CD14-positive monocyte (primary cell): ENCODE measurements around the gene PRDX3. TPM values are rescaled to one million over a fixed set of nuclear protein-coding genes. Genes with fewer than 3 reads are reported as not detected.
A peak's percentile ranks its signal among the peaks of the same experiment; 100 is the strongest.

ENCODE experiments used
- DNase-seq, 3 donors: peaks; one replicate each; pipeline ENCODE4 v3.0.0-alpha.2; 2011 to 2022
- H2AFZ ChIP-seq: 2 replicates; pipeline ENCODE4 v1.6.0; 2012; ENCODE audit warnings: mild to moderate bottlenecking, low read depth, low read length, inconsistent platforms; ENCODE audit not compliant: insufficient read depth, poor library complexity, severe bottlenecking
- H3K27ac ChIP-seq, 2 donors: 1 replicate in 1 of 2; 2 replicates in 1 of 2; pipeline ENCODE4 v1.5.1; 2012 to 2013; ENCODE audit warnings: low read length in 2 of 2, control low read depth in 1 of 2, inconsistent platforms in 1 of 2, low read depth in 1 of 2, mild to moderate bottlenecking in 1 of 2
- H3K27me3 ChIP-seq, 2 donors: one replicate each; pipeline versions ENCODE4 v1.6.0 to v1.6.1; 2011 to 2013; ENCODE audit warnings: low read length in 2 of 2; ENCODE audit not compliant: control insufficient read depth in 2 of 2, insufficient read depth in 2 of 2
- H3K36me3 ChIP-seq, 2 donors: replicated peaks in 1 of 2; 1 replicate in 1 of 2; 2 replicates in 1 of 2; pipeline versions ENCODE4 v1.5.1 to v1.6.1; 2012 to 2013; ENCODE audit warnings: low read length in 2 of 2, control low read depth in 1 of 2, inconsistent platforms in 1 of 2, mild to moderate bottlenecking in 1 of 2; ENCODE audit not compliant: insufficient read depth in 2 of 2, control insufficient read depth in 1 of 2
- H3K4me1 ChIP-seq, 2 donors: 1 replicate in 1 of 2; 2 replicates in 1 of 2; pipeline versions ENCODE4 v1.5.1 to v1.6.1; 2012 to 2013; ENCODE audit warnings: low read length in 2 of 2, control low read depth in 1 of 2, inconsistent platforms in 1 of 2, mild to moderate bottlenecking in 1 of 2, moderate library complexity in 1 of 2; ENCODE audit not compliant: insufficient read depth in 2 of 2, control insufficient read depth in 1 of 2
- H3K4me2 ChIP-seq: replicated peaks from 2 replicates; pipeline ENCODE3; 2012; ENCODE audit warnings: low read length, moderate library complexity, mild to moderate bottlenecking; ENCODE audit not compliant: poor library complexity, severe bottlenecking; ENCODE audit errors: extremely low read depth
- H3K4me3 ChIP-seq, 3 experiments: fragments of 200-600 bp in 1 of 3; sonication (generic) in 1 of 3; replicated peaks in 1 of 3; 1 replicate in 2 of 3; 2 replicates in 1 of 3; pipeline ENCODE4 v1.5.1; 2011 to 2013; ENCODE audit warnings: low read length in 3 of 3, mild to moderate bottlenecking in 3 of 3, control low read depth in 2 of 3, low read depth in 2 of 3, inconsistent platforms in 1 of 3, moderate library complexity in 1 of 3
- H3K79me2 ChIP-seq: 2 replicates; pipeline ENCODE4 v1.6.0; 2012; ENCODE audit warnings: mild to moderate bottlenecking, control low read depth, inconsistent platforms, low read length, moderate library complexity; ENCODE audit not compliant: insufficient read depth
- H3K9ac ChIP-seq: 2 replicates; pipeline ENCODE4 v1.6.0; 2017; ENCODE audit warnings: low read length, mild to moderate bottlenecking; ENCODE audit not compliant: insufficient read depth, poor library complexity, severe bottlenecking
- H3K9me3 ChIP-seq, 2 donors: replicated peaks in 1 of 2; 1 replicate in 1 of 2; 2 replicates in 1 of 2; pipeline versions ENCODE4 v1.5.1 to v1.6.1; 2012 to 2013; ENCODE audit warnings: low read length in 2 of 2, control low read depth in 1 of 2; ENCODE audit not compliant: control insufficient read depth in 1 of 2, insufficient read depth in 1 of 2
- H4K20me1 ChIP-seq: 2 replicates; pipeline ENCODE4 v1.6.0; 2012; ENCODE audit warnings: mild to moderate bottlenecking, low read length, control low read depth, moderate library complexity; ENCODE audit not compliant: insufficient read depth
- H3K27ac Mint-ChIP-seq, 7 donors: one replicate each; pipeline ENCODE4 v1.8.0; 2020; ENCODE audit warnings: mild to moderate bottlenecking in 7 of 7, mixed read lengths in 7 of 7, moderate library complexity in 6 of 7, inconsistent platforms in 2 of 7
- H3K27me3 Mint-ChIP-seq, 3 donors: one replicate each; pipeline ENCODE4 v1.8.0; 2021 to 2022; ENCODE audit warnings: low read depth in 3 of 3, mild to moderate bottlenecking in 3 of 3, mixed read lengths in 3 of 3, moderate library complexity in 3 of 3, inconsistent platforms in 1 of 3
- H3K36me3 Mint-ChIP-seq, 2 donors: one replicate each; pipeline ENCODE4 v1.8.0; 2020; ENCODE audit warnings: mixed read lengths in 2 of 2, inconsistent platforms in 1 of 2, mild to moderate bottlenecking in 1 of 2
- H3K4me1 Mint-ChIP-seq: one replicate; pipeline ENCODE4 v1.8.0; 2020; ENCODE audit warnings: mild to moderate bottlenecking, mixed read lengths
- H3K4me3 Mint-ChIP-seq, 2 donors: one replicate each; pipeline ENCODE4 v1.8.0; 2020; ENCODE audit warnings: mild to moderate bottlenecking in 2 of 2, mixed read lengths in 2 of 2, moderate library complexity in 1 of 2
- H3K9me3 Mint-ChIP-seq, 7 donors: one replicate each; pipeline ENCODE4 v1.8.0; 2020 to 2022; ENCODE audit warnings: mixed read lengths in 7 of 7, mild to moderate bottlenecking in 6 of 7, moderate library complexity in 6 of 7, inconsistent platforms in 2 of 7
- WGBS: methylation state at CpG from one replicate; pipeline ENCODE4 v1.1.5; 2013; ENCODE audit warnings: missing lambda C conversion rate; ENCODE audit not compliant: insufficient coverage; 5-methylcytosine and 5-hydroxymethylcytosine counted together
- intact Hi-C, 2 donors: fragments of 100-400 bp; cut with micrococcal nuclease; formaldehyde crosslinking; loops; one replicate each; pipeline versions ENCODE4 v1.15.0 to v1.15.1; 2023
- polyA plus RNA-seq, 3 donors: library from polyadenylated mRNA; depleted of rRNA in 1 of 3; unstranded in 2 of 3; stranded (reverse) in 1 of 3; fragments of 300-500 nt in 2 of 3; fragments of >200 nt in 1 of 3; fragmentation: Illumina TruSeq in 2 of 3; gene quantifications; 1 replicate in 2 of 3; 2 replicates in 1 of 3; pipeline ENCODE4 v1.2.3, GENCODE V29; 2012 to 2021
- TF ChIP-seq, protein P1 (sequence below): fragments of 200-600 bp; IDR thresholded peaks from one replicate; pipeline ENCODE4 v1.8.0; 2022; ENCODE audit warnings: antibody characterized with exemption, mild to moderate bottlenecking

The PRDX3 gene
- polyA plus RNA-seq, 3 donors: 81.9 to 459 (median 410) TPM

DNA sequence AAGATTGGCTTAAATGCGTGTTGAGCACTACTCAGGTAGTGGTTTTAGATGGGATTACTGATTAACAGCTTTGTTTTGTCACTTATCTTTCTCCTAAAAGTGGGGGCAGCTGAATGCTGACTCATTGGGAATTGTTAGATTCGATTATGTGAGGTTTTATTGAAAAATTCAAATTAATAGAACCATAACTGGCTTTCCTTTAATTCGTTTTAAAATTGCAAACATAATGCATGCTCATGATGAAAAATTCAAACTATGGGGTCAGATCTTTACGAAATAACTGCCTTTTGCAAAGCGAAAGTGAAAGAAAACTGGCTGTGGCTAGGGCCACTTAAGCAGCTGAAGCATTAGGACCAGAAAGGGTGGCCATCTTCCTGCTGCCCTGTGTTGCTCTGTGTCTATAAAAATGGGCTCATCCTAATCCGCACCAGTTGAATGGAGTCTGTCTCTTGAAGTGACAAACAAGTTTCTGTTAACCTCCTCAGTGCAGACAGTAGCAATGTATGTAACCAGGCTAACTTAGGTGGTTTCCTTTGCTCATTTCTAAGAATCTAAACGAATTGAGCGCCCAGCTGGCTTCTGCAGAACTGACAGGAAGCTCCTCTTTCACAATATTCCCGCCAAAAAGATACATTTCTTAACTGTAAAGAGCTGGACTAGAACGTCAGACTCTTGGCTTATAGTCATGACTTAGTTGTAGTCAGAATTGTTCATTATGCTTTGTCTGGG lies 46.9 kb downstream of the PRDX3 start:
- peak overlapping the region; percentile 60 to 81 for H3K4me3 Mint-ChIP-seq
- Histone ChIP-seq H3K79me2 (peaks cover 56% of the 10 kb centered on the region), H3K36me3 (peaks cover 42 to 49% of the 10 kb centered on the region in 2 donors), H3K9ac (no peak overlapping the region), H3K9me3 (peaks cover 0 to 3% of the 10 kb centered on the region in 2 donors), H3K4me1 (peaks cover 77 to 78% of the 10 kb centered on the region in 2 donors), H2AFZ (no peak overlapping the region), H3K4me2 (peak overlapping the region; percentile 70), H3K27ac (peak overlapping the region; percentile 91 to 94), H3K4me3 (peak overlapping the region in 2 of 3 experiments; percentile 34 to 72), H3K27me3 (no peaks in the 10 kb centered on the region), H4K20me1 (no peaks in the 10 kb centered on the region)
- 0% methylated on average over 3 of the region's 10 CpGs for WGBS
- intact Hi-C loops: loop anchor here (5.0 to 10.0 kb wide), 3 partner anchors 36 to 54 kb away; partner anchors contain the start of genes EIF3A (in 1 of the 2) and SFXN4 (in 1 of the 2)
- peak overlapping the region; percentile 93 to 99 (median 95) for H3K27ac Mint-ChIP-seq
- peaks cover 50 to 71% of the 10 kb centered on the region in 2 donors for H3K36me3 Mint-ChIP-seq
- H3K9me3 Mint-ChIP-seq: peaks cover 0 to 10% (median 5%) of the 10 kb centered on the region in 7 donors
- peaks cover 0 to 2% (median 0%) of the 10 kb centered on the region in 3 donors for H3K27me3 Mint-ChIP-seq
- TF ChIP-seq, protein P1, sequence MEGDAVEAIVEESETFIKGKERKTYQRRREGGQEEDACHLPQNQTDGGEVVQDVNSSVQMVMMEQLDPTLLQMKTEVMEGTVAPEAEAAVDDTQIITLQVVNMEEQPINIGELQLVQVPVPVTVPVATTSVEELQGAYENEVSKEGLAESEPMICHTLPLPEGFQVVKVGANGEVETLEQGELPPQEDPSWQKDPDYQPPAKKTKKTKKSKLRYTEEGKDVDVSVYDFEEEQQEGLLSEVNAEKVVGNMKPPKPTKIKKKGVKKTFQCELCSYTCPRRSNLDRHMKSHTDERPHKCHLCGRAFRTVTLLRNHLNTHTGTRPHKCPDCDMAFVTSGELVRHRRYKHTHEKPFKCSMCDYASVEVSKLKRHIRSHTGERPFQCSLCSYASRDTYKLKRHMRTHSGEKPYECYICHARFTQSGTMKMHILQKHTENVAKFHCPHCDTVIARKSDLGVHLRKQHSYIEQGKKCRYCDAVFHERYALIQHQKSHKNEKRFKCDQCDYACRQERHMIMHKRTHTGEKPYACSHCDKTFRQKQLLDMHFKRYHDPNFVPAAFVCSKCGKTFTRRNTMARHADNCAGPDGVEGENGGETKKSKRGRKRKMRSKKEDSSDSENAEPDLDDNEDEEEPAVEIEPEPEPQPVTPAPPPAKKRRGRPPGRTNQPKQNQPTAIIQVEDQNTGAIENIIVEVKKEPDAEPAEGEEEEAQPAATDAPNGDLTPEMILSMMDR: no peak
- DNase-seq: peak; percentile 64 to 81 (median 78)
- H3K4me1 Mint-ChIP-seq: peaks cover 74% of the 10 kb centered on the region

DNA sequence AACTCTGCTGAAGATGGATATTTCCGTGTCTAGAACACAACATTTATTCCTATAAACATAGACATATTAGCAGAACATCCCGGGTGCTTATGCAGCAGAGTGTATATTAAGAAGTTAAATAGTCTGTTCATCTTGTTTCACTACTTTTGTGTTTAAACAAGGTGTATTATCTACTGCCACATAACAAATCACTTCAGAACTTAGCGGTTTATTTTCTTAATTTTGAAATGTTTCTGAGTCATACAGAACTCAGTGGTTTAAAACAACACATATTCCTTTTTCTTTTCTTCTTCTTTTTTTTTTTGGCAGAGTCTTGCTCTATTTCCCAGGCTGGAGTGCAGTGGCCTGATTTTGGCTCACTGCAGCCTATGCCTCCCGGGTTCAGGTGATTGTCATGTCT lies 48.9 kb downstream of the PRDX3 start:
- no peak overlapping the region for H3K4me3 Mint-ChIP-seq
- peaks cover 58 to 89% of the 10 kb centered on the region in 2 donors for H3K36me3 Mint-ChIP-seq

More for the DNA sequence above, 48.9 kb downstream of the PRDX3 start:
- Histone ChIP-seq H3K4me2 (no peak overlapping the region), H3K79me2 (peaks cover 71% of the 10 kb centered on the region), H3K9me3 (peaks cover 0 to 3% of the 10 kb centered on the region in 2 donors), H3K9ac (no peak overlapping the region), H2AFZ (no peak overlapping the region), H3K4me1 (peaks cover 61 to 63% of the 10 kb centered on the region in 2 donors), H3K4me3 (no peak overlapping the region), H3K27me3 (no peaks in the 10 kb centered on the region), H3K36me3 (peaks cover 55 to 68% of the 10 kb centered on the region in 2 donors), H3K27ac (peak overlapping the region; percentile 91 to 94), H4K20me1 (no peaks in the 10 kb centered on the region)
- H3K4me1 Mint-ChIP-seq: peaks cover 61% of the 10 kb centered on the region
- H3K27ac Mint-ChIP-seq: peak overlapping the region; percentile 93 to 99 (median 95)
- no CpG with 5 or more reads among the region's 4 CpGs for WGBS
- DNase-seq: peak in 1 of 3 donors; percentile 31
- peaks cover 0 to 10% (median 5%) of the 10 kb centered on the region in 7 donors for H3K9me3 Mint-ChIP-seq
- TF ChIP-seq, protein P1: no peak
- H3K27me3 Mint-ChIP-seq: peaks cover 0 to 2% (median 0%) of the 10 kb centered on the region in 3 donors
- intact Hi-C loops: loop anchor here (5.0 to 10.0 kb wide), 3 partner anchors 38 to 52 kb away; partner anchors contain the start of genes EIF3A (in 1 of the 2) and SFXN4 (in 1 of the 2)
